NT2/D1 (cell line): ENCODE measurements around the gene GCK.
"Not testable (repeated sequence)": the region's sequence is repeated elsewhere in the genome, so short reads cannot be mapped to it uniquely, and the experiment has no call there.

ENCODE experiments used
- DNase-seq: peaks from one replicate; pipeline ENCODE4 v3.0.0-alpha.2; 2011; ENCODE audit warnings: low read depth, low spot score
- H3K27me3 ChIP-seq: 2 replicates; pipeline ENCODE4 v1.6.0; 2011; ENCODE audit warnings: mild to moderate bottlenecking; ENCODE audit not compliant: insufficient read length, insufficient read depth
- H3K36me3 ChIP-seq: 2 replicates; pipeline ENCODE4 v1.6.1; 2011; ENCODE audit warnings: mild to moderate bottlenecking, low read length, mixed read lengths; ENCODE audit not compliant: insufficient read depth, insufficient read length
- H3K4me1 ChIP-seq: 2 replicates; pipeline ENCODE4 v1.5.1; 2011; ENCODE audit not compliant: insufficient read depth, insufficient read length
- H3K4me3 ChIP-seq: 2 replicates; pipeline ENCODE4 v1.5.1; 2011; ENCODE audit warnings: low read depth; ENCODE audit not compliant: insufficient read length
- H3K9ac ChIP-seq: 2 replicates; pipeline ENCODE4 v1.6.0; 2011; ENCODE audit warnings: low read depth; ENCODE audit not compliant: insufficient read length
- H3K9me3 ChIP-seq: 2 replicates; pipeline ENCODE4 v1.5.1; 2011; ENCODE audit warnings: mild to moderate bottlenecking, low read length; ENCODE audit not compliant: insufficient read depth
- SUZ12 ChIP-seq: IDR thresholded peaks from 2 replicates; pipeline ENCODE4 v1.6.1; 2011; ENCODE audit not compliant: insufficient read length, insufficient read depth; ENCODE audit errors: extremely low read depth
- YY1 ChIP-seq: IDR thresholded peaks from 2 replicates; pipeline ENCODE4 v1.6.1; 2011; ENCODE audit not compliant: insufficient read length, insufficient read depth
- ZNF274 ChIP-seq: IDR thresholded peaks from 2 replicates; pipeline ENCODE4 v1.6.1; 2011; ENCODE audit warnings: mild to moderate bottlenecking, low read depth, low read length

The GCK gene

DNA sequence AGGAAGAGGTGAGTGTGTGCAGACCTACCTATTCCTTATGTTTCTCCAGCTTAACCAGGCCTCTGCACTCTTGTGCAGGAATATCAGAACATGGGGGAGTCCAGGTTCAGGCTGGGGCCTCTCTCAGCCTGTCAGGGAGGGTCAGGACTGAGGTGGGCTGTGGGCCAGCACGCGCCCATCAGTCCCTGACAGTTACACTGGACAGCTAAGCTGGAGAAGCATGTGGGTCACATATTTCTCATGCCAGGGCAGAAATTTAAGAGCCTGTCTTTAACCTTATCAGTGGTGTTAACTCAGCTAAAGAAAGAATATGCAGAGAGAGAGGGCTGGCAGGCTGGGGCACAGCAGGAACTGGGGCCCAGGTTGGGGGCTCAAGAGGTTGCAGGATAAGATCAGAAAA, 57.2 kb downstream of the GCK start:
- no peaks in the 10 kb centered on the region for H3K27me3 ChIP-seq
- no peak for DNase-seq
- H3K9me3 ChIP-seq: peaks cover 8% of the 10 kb centered on the region; the same call in 1 of the 2 replicates
- no peak overlapping the region for H3K4me3 ChIP-seq
- no peak for TF ChIP-seq SUZ12
- no peak for TF ChIP-seq YY1
- no peak for TF ChIP-seq ZNF274
- H3K4me1 ChIP-seq: peaks cover 17% of the 10 kb centered on the region
- no peaks in the 10 kb centered on the region for H3K36me3 ChIP-seq
- peak overlapping the region; percentile 6 for H3K9ac ChIP-seq

DNA sequence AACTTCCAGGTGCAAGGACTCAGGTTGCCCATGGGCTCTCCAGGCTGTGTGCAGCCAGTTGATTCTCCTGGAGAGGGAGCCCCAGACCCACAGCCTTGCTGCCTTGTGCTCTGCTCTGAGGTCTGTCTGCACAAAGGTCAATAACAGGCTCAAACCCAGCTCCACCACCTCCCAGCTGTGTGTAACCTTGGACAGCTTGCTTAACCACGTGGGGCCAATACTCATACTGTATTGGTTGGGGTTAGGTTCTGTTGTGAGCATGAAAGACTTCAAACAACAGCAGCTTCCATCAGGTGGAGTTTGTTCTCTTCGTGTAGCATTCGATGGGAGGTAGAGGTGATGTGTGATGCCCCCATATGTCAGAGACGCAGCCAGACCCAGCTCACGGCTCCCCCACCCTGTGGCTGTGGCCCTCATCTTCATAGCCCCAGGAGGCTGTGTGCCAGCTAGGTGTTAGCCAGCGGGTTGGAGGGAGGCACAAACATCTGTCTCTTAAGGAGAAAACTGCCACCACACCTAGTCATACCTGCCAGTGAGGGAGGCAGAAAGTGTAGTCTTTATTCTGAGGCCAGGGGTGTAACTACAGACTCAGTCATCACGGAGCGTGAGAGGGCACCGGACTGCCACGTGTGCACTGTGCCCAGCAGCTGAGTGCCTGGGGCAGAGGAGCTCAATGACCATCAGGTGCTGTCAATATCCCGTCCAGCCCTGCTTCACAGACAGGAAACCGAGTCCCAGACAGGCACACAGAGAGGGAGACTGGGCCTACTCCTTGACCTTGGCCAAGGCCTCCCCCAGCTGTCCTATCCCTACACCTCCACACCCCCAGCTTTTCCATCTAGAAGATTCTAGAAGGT, 57.8 kb downstream of the GCK start:
- no peak for TF ChIP-seq YY1
- no peak for TF ChIP-seq SUZ12
- TF ChIP-seq ZNF274: no peak
- peaks cover 13% of the 10 kb centered on the region; the same call in 1 of the 2 replicates for H3K9me3 ChIP-seq
- peak; percentile 44 for DNase-seq
- no peaks in the 10 kb centered on the region for H3K27me3 ChIP-seq
- H3K36me3 ChIP-seq: no peaks in the 10 kb centered on the region
- H3K4me3 ChIP-seq: no peak overlapping the region
- no peak overlapping the region for H3K9ac ChIP-seq
- peaks cover 17% of the 10 kb centered on the region for H3K4me1 ChIP-seq

DNA sequence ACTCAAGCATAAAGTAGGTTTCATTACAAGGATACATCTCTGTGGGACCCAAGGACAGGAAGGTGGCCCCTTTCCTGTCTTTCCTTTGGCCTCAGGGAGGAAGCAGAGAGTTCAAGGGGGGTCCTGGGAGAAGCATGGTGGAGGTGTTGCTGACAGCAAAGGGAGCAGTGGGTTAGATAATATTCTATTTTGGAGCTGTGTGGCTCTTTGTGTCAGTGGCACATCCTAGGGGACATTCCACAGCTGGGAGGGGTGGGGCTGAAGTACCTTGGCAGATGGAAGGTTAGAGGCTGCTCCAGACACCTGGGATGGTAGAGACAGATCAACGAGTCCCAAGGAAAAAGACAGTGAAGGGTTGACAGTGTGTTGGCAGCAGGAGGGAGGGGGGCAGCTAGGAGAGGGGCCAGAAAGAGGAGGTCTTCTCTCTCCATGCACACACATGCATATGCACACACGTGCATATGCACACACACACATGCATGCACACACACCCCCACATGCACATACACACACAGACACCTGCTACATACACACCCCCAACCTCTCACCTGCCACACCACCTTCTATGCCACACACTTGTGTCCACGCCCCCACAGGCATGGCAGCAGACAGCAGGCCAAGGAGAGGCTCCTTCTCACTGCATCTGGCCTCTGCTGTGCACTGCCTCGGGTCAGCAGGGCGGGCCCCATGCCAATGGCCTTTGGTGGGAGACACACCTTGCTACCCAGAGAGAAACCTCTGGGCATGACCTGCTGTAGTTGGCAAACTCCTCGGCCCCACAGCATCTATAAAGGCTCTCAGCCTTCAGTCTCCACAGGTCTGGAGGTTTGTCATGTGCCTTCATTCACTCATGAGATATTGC, 60.3 kb downstream of the GCK start:
- no peak overlapping the region for H3K9ac ChIP-seq
- peaks cover 13% of the 10 kb centered on the region; the same call in 1 of the 2 replicates for H3K9me3 ChIP-seq
- H3K27me3 ChIP-seq: peaks cover 6% of the 10 kb centered on the region
- H3K4me1 ChIP-seq: peaks cover 17% of the 10 kb centered on the region
- TF ChIP-seq SUZ12: no peak
- H3K36me3 ChIP-seq: no peaks in the 10 kb centered on the region
- no peak for DNase-seq
- H3K4me3 ChIP-seq: no peak overlapping the region

DNA sequence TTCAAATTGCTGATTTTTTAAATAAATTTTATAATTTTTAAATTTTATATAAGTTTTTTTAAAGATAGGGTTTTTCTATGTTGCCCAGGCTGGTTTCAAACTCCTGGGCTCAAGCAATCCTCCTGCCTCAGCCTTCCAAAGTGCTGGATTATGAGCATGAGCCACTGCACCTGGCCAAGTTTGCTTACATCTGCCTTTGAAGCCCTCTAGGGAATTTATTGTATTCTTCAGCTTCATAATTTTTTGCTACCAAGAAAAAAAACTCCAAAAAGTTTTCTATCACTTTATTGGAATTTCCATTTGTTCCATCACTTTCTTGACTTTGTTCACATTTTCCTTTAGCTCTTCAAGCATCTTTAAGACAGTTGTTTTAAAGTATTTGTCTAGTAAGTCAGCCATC, 62.1 kb downstream of the GCK start:
- no peak overlapping the region for H3K4me3 ChIP-seq
- no peak for TF ChIP-seq YY1
- TF ChIP-seq ZNF274: no peak
- TF ChIP-seq SUZ12: no peak
- peaks cover 13% of the 10 kb centered on the region; the same call in 1 of the 2 replicates for H3K9me3 ChIP-seq
- no peak overlapping the region for H3K9ac ChIP-seq
- H3K27me3 ChIP-seq: peaks cover 6% of the 10 kb centered on the region
- no peak for DNase-seq
- peaks cover 14% of the 10 kb centered on the region for H3K4me1 ChIP-seq
- H3K36me3 ChIP-seq: peaks cover 1% of the 10 kb centered on the region

DNA sequence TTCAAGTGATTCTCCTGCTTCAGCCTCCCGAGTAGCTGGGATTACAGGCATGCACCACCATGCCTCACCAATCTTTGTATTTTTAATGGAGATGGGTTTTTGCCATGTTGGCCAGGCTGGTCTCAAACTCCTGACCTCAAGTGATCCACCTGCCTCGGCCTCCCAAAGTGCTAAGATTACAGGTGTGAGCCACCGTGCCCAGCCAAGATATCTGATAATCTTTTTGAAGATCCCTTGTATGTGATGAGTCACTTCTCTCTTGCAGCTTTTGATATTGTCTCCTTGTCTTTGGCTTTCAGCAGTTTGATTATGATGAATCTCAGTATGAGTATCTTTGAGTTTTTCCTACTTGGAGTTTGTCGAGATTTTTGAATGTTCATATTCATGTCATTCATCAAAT, 62.7 kb downstream of the GCK start:
- H3K4me3 ChIP-seq, DNase-seq, H3K9ac ChIP-seq, H3K27me3 ChIP-seq, H3K36me3 ChIP-seq: not testable (repeated sequence)
- Histone ChIP-seq H3K4me1 (peaks cover 14% of the 10 kb centered on the region), H3K9me3 (peaks cover 13% of the 10 kb centered on the region; the same call in 1 of the 2 replicates)

DNA sequence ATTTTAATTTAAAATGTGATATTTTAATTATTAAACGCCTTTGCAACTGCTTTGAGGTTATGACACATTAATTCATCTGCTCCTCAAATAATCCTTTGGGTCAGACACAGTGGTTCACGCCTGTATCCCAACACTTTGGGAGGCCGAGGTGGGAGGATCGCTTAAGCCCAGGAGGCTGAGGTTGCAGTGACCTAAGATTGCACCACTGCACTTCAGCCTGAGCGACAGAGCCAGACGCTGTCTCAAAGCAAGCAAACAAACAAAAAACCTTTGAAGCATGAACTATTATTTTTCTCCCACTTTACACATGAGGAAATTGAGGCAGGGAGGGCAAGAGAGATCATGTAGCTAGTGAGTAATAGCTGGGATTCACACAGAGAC, 64.4 kb downstream of the GCK start:
- no peak overlapping the region for H3K9ac ChIP-seq
- H3K4me1 ChIP-seq: peaks cover 6% of the 10 kb centered on the region
- H3K4me3 ChIP-seq: no peak overlapping the region
- no peak for DNase-seq
- peaks cover 13% of the 10 kb centered on the region; the same call in 1 of the 2 replicates for H3K9me3 ChIP-seq
- peaks cover 6% of the 10 kb centered on the region for H3K27me3 ChIP-seq
- H3K36me3 ChIP-seq: peaks cover 23% of the 10 kb centered on the region
- TF ChIP-seq SUZ12 (no peak), YY1 (no peak), ZNF274 (no peak)
